IPS-18a (cell line): ENCODE results near the gene LACRT.
A peak's percentile ranks its signal among the peaks of the same experiment; 100 is the strongest.

ENCODE experiments used
- H3K27ac ChIP-seq: one replicate; pipeline ENCODE4 v1.5.1; 2013; ENCODE audit warnings: low read length
- H3K27me3 ChIP-seq: one replicate; pipeline ENCODE4 v1.6.1; 2013; ENCODE audit warnings: mild to moderate bottlenecking, low read length; ENCODE audit not compliant: control insufficient read depth, insufficient read depth
- H3K36me3 ChIP-seq: one replicate; pipeline ENCODE4 v1.6.1; 2013; ENCODE audit warnings: low read depth, low read length; ENCODE audit not compliant: control insufficient read depth
- H3K4me1 ChIP-seq: one replicate; pipeline ENCODE4 v1.6.1; 2013; ENCODE audit warnings: low read depth, low read length; ENCODE audit not compliant: control insufficient read depth
- H3K4me3 ChIP-seq: one replicate; pipeline ENCODE4 v1.5.1; 2013; ENCODE audit warnings: low read length
- H3K9ac ChIP-seq: one replicate; pipeline ENCODE4 v1.6.1; 2013; ENCODE audit warnings: mild to moderate bottlenecking, low read length, moderate library complexity
- H3K9me3 ChIP-seq: one replicate; pipeline ENCODE4 v1.6.1; 2013; ENCODE audit warnings: low read depth, low read length; ENCODE audit not compliant: control insufficient read depth

LACRT gene

GRCh38 chr12:54595471-54595870 lies 39.2 kb downstream of the LACRT start:
- Histone ChIP-seq H3K9ac (no peak overlapping the region), H3K36me3 (no peaks in the 10 kb centered on the region), H3K4me1 (peaks cover 5% of the 10 kb centered on the region), H3K27me3 (peaks cover 23% of the 10 kb centered on the region), H3K9me3 (no peaks in the 10 kb centered on the region), H3K4me3 (no peak overlapping the region), H3K27ac (no peak overlapping the region)

GRCh38 chr12:54593725-54594124 lies 41.0 kb downstream of the LACRT start:
- Histone ChIP-seq H3K9ac (no peak overlapping the region), H3K27me3 (peaks cover 41% of the 10 kb centered on the region), H3K27ac (no peak overlapping the region), H3K36me3 (no peaks in the 10 kb centered on the region), H3K4me3 (no peak overlapping the region), H3K9me3 (no peaks in the 10 kb centered on the region), H3K4me1 (peaks cover 21% of the 10 kb centered on the region)

GRCh38 chr12:54593135-54593534 lies 41.6 kb downstream of the LACRT start:
- Histone ChIP-seq H3K27me3 (peaks cover 42% of the 10 kb centered on the region), H3K4me3 (no peak overlapping the region), H3K36me3 (no peaks in the 10 kb centered on the region), H3K4me1 (peaks cover 21% of the 10 kb centered on the region), H3K9ac (no peak overlapping the region), H3K27ac (no peak overlapping the region), H3K9me3 (no peaks in the 10 kb centered on the region)

GRCh38 chr12:54592316-54592715 lies 42.4 kb downstream of the LACRT start:
- H3K36me3 ChIP-seq: no peaks in the 10 kb centered on the region
- no peak overlapping the region for H3K27ac ChIP-seq
- no peak overlapping the region for H3K4me3 ChIP-seq
- no peak overlapping the region for H3K9ac ChIP-seq
- no peaks in the 10 kb centered on the region for H3K9me3 ChIP-seq
- peaks cover 26% of the 10 kb centered on the region for H3K4me1 ChIP-seq
- peaks cover 50% of the 10 kb centered on the region for H3K27me3 ChIP-seq

GRCh38 chr12:54590978-54591591 lies 43.6 kb downstream of the LACRT start:
- H3K9me3 ChIP-seq: no peaks in the 10 kb centered on the region
- no peak overlapping the region for H3K27ac ChIP-seq
- no peak overlapping the region for H3K9ac ChIP-seq
- H3K4me3 ChIP-seq: no peak overlapping the region
- H3K36me3 ChIP-seq: no peaks in the 10 kb centered on the region
- H3K27me3 ChIP-seq: peaks cover 57% of the 10 kb centered on the region
- peaks cover 27% of the 10 kb centered on the region for H3K4me1 ChIP-seq

GRCh38 chr12:54589964-54590363 lies 44.7 kb downstream of the LACRT start:
- Histone ChIP-seq H3K4me1 (peaks cover 27% of the 10 kb centered on the region), H3K9me3 (no peaks in the 10 kb centered on the region), H3K27ac (no peak overlapping the region), H3K9ac (no peak overlapping the region), H3K36me3 (no peaks in the 10 kb centered on the region), H3K4me3 (no peak overlapping the region), H3K27me3 (peaks cover 57% of the 10 kb centered on the region)

GRCh38 chr12:54588890-54589267 lies 45.8 kb downstream of the LACRT start:
- peak overlapping the region; percentile 57 for H3K4me3 ChIP-seq
- H3K4me1 ChIP-seq: peaks cover 27% of the 10 kb centered on the region
- peaks cover 57% of the 10 kb centered on the region for H3K27me3 ChIP-seq
- H3K9ac ChIP-seq: no peak overlapping the region
- no peaks in the 10 kb centered on the region for H3K36me3 ChIP-seq
- no peak overlapping the region for H3K27ac ChIP-seq
- no peaks in the 10 kb centered on the region for H3K9me3 ChIP-seq

- Histone ChIP-seq H3K27ac (no peak within 1 kb of the TSS), H3K36me3 (no peaks in the 10 kb centered on the region), H3K4me1 (peaks cover 27% of the 10 kb centered on the region), H3K9ac (peak within 1 kb of the TSS; percentile 19), H3K27me3 (peaks cover 57% of the 10 kb centered on the region), H3K9me3 (no peaks in the 10 kb centered on the region), H3K4me3 (peak within 1 kb of the TSS; percentile 71)
These were observed 46.4 kb downstream of the LACRT start, which contains the start of gene PPP1R1A for GRCh38 chr12:54588110-54588889. PPP1R1A (minus strand) TSS chr12:54588659; CDS start chr12:54588488, 171 bp downstream.

- peaks cover 52% of the 10 kb centered on the region for H3K27me3 ChIP-seq
- H3K4me1 ChIP-seq: peaks cover 27% of the 10 kb centered on the region
- H3K4me3 ChIP-seq: peak overlapping the region; percentile 71
- H3K36me3 ChIP-seq: no peaks in the 10 kb centered on the region
- no peak overlapping the region for H3K27ac ChIP-seq
- no peaks in the 10 kb centered on the region for H3K9me3 ChIP-seq
- peak overlapping the region; percentile 19 for H3K9ac ChIP-seq
These were observed 47.3 kb downstream of the LACRT start for GRCh38 chr12:54587315-54587873.

GRCh38 chr12:54586620-54587019 lies 48.1 kb downstream of the LACRT start:
- Histone ChIP-seq H3K4me3 (no peak overlapping the region), H3K4me1 (peaks cover 27% of the 10 kb centered on the region), H3K27ac (no peak overlapping the region), H3K27me3 (peaks cover 45% of the 10 kb centered on the region), H3K9ac (no peak overlapping the region), H3K36me3 (no peaks in the 10 kb centered on the region), H3K9me3 (no peaks in the 10 kb centered on the region)

GRCh38 chr12:54585243-54585642 lies 49.5 kb downstream of the LACRT start:
- H3K9ac ChIP-seq: no peak overlapping the region

More at GRCh38 chr12:54585243-54585642, 49.5 kb downstream of the LACRT start:
- no peaks in the 10 kb centered on the region for H3K9me3 ChIP-seq
- no peaks in the 10 kb centered on the region for H3K36me3 ChIP-seq
- H3K4me1 ChIP-seq: peaks cover 19% of the 10 kb centered on the region
- peaks cover 31% of the 10 kb centered on the region for H3K27me3 ChIP-seq
- H3K4me3 ChIP-seq: no peak overlapping the region
- no peak overlapping the region for H3K27ac ChIP-seq
